H1 (cell line): Measurements from ENCODE around the gene ZNF805. TPM values are rescaled to one million over a fixed set of nuclear protein-coding genes. Genes with fewer than 3 reads are reported as not detected.

Experiments
- CTCF ChIA-PET: fragments of 300-600 bp; sonication (Branson Sonifier 250); formaldehyde crosslinking; loops from one replicate; lab custom pipeline; 2021; ENCODE audit not compliant: partially characterized antibody; lab: Charles Lee
- POLR2A ChIA-PET: fragments of 300-600 bp; sonication (Branson Sonifier 250); formaldehyde crosslinking; loops from one replicate; lab custom pipeline; 2021; ENCODE audit warnings: inconsistent platforms; ENCODE audit not compliant: partially characterized antibody; lab: Charles Lee
- DNase-seq, 2 experiments: peaks; one replicate each; pipeline versions ENCODE4 v3.0.0 to v3.0.0-alpha.2; 2010 to 2022; ENCODE audit warnings: low spot score in 2 of 2, low read depth in 1 of 2, mixed read lengths in 1 of 2
- FAIRE-seq: peaks from 2 replicates; lab custom pipeline; 2011; peaks lifted over from hg19 to GRCh38; lab: Jason Lieb, UNC
- H2AFZ ChIP-seq: 2 replicates; pipeline ENCODE4 v1.8.1; 2012; ENCODE audit warnings: low read length, inconsistent platforms
- H2AK5ac ChIP-seq: 2 replicates; pipeline ENCODE4 v1.6.1; 2013; ENCODE audit warnings: low read depth, low read length
- H2BK120ac ChIP-seq: replicated peaks from 2 replicates; pipeline ENCODE3; 2013; ENCODE audit warnings: low read depth, low read length, inconsistent platforms
- H2BK12ac ChIP-seq: 2 replicates; pipeline ENCODE4 v1.6.1; 2013; ENCODE audit warnings: low read depth, low read length
- H2BK15ac ChIP-seq: 2 replicates; pipeline ENCODE4 v1.6.1; 2013; ENCODE audit warnings: low read length
- H2BK20ac ChIP-seq: 2 replicates; pipeline ENCODE4 v1.6.1; 2013; ENCODE audit warnings: low read length
- H2BK5ac ChIP-seq: 2 replicates; pipeline ENCODE4 v1.6.1; 2013; ENCODE audit warnings: low read depth, low read length
- H3K14ac ChIP-seq: 2 replicates; pipeline ENCODE4 v1.6.1; 2013; ENCODE audit warnings: inconsistent platforms; ENCODE audit not compliant: insufficient read length
- H3K18ac ChIP-seq: 2 replicates; pipeline ENCODE4 v1.6.1; 2013; ENCODE audit warnings: low read length; ENCODE audit errors: extremely low read depth
- H3K23ac ChIP-seq: 2 replicates; pipeline ENCODE4 v1.6.1; 2013; ENCODE audit warnings: inconsistent platforms; ENCODE audit not compliant: insufficient read length
- H3K23me2 ChIP-seq: 2 replicates; pipeline ENCODE4 v1.6.1; 2013; ENCODE audit warnings: low read depth, low read length
- H3K27ac ChIP-seq: 2 replicates; pipeline ENCODE4 v1.6.1; 2011; ENCODE audit warnings: low read depth, low read length, inconsistent platforms
- H3K27me3 ChIP-seq, 4 experiments: replicated peaks in 1 of 4; 1 replicate in 1 of 4; 2 replicates in 3 of 4; pipeline versions ENCODE4 v1.6.1 to v1.8.1; 2011 to 2013; ENCODE audit warnings: low read length in 3 of 4, mild to moderate bottlenecking in 3 of 4, inconsistent platforms in 2 of 4, mixed read lengths in 2 of 4, moderate library complexity in 1 of 4; ENCODE audit not compliant: control insufficient read depth in 3 of 4, insufficient read depth in 3 of 4; ENCODE audit errors: extremely low read depth in 1 of 4
- H3K36me3 ChIP-seq, 4 experiments: 2 replicates each; pipeline versions ENCODE4 v1.6.1 to v1.8.1; 2011 to 2013; ENCODE audit warnings: mild to moderate bottlenecking in 4 of 4, low read length in 3 of 4, moderate library complexity in 2 of 4, control low read depth in 1 of 4, inconsistent platforms in 1 of 4; ENCODE audit not compliant: insufficient read depth in 4 of 4, control insufficient read depth in 2 of 4
- H3K4ac ChIP-seq: replicated peaks from 2 replicates; pipeline ENCODE3; 2013; ENCODE audit warnings: low read length, low read depth, mixed read lengths, inconsistent platforms; ENCODE audit not compliant: insufficient read length
- H3K4me1 ChIP-seq, 4 experiments: replicated peaks in 1 of 4; 1 replicate in 1 of 4; 2 replicates in 3 of 4; pipeline versions ENCODE4 v1.6.1 to v1.8.1; 2011 to 2013; ENCODE audit warnings: low read length in 3 of 4, inconsistent platforms in 2 of 4, mixed read lengths in 1 of 4; ENCODE audit not compliant: insufficient read depth in 4 of 4, control insufficient read depth in 3 of 4
- H3K4me2 ChIP-seq, 2 experiments: 2 replicates each; pipeline versions ENCODE4 v1.6.1 to v1.8.1; 2011 to 2013; ENCODE audit warnings: low read depth in 2 of 2, low read length in 2 of 2, control low read depth in 1 of 2, inconsistent platforms in 1 of 2, mild to moderate bottlenecking in 1 of 2; ENCODE audit not compliant: insufficient read depth in 1 of 2
- H3K4me3 ChIP-seq, 4 experiments: fragments of 200-600, 300-600 bp in 1 of 4; sonication (generic), shearing (Covaris generic), sonication (Bioruptor Twin) in 1 of 4; 2 replicates each; pipeline versions ENCODE4 v1.5.1 to v1.8.1; 2011 to 2016; ENCODE audit warnings: low read length in 4 of 4, low read depth in 3 of 4, control low read depth in 2 of 4, inconsistent platforms in 2 of 4, mild to moderate bottlenecking in 2 of 4, mixed read lengths in 1 of 4, moderate library complexity in 1 of 4; ENCODE audit not compliant: insufficient read depth in 2 of 4; ENCODE audit errors: extremely low read depth in 1 of 4
- H3K56ac ChIP-seq: replicated peaks from 2 replicates; pipeline ENCODE3; 2013; ENCODE audit warnings: low read depth, mild to moderate bottlenecking, mixed read lengths, low read length, inconsistent platforms; ENCODE audit not compliant: insufficient read length
- H3K79me1 ChIP-seq: 2 replicates; pipeline ENCODE4 v1.6.1; 2013; ENCODE audit warnings: low read depth, low read length, control low read depth
- H3K79me2 ChIP-seq, 2 experiments: 2 replicates each; pipeline versions ENCODE4 v1.6.1 to v1.8.1; 2012 to 2013; ENCODE audit warnings: low read length in 2 of 2, mild to moderate bottlenecking in 2 of 2, inconsistent platforms in 1 of 2; ENCODE audit not compliant: insufficient read depth in 2 of 2, control insufficient read depth in 1 of 2
- H3K9ac ChIP-seq, 4 experiments: replicated peaks in 1 of 4; 1 replicate in 1 of 4; 2 replicates in 3 of 4; pipeline versions ENCODE4 v1.6.1 to v1.8.1; 2011 to 2013; ENCODE audit warnings: low read depth in 3 of 4, low read length in 3 of 4, control low read depth in 2 of 4, mild to moderate bottlenecking in 2 of 4, moderate library complexity in 2 of 4, inconsistent platforms in 1 of 4; ENCODE audit errors: extremely low read depth in 1 of 4
- H3K9me3 ChIP-seq, 2 experiments: 2 replicates each; pipeline versions ENCODE4 v1.6.1 to v1.8.1; 2012 to 2013; ENCODE audit warnings: mild to moderate bottlenecking in 2 of 2, moderate library complexity in 2 of 2, control low read depth in 1 of 2, inconsistent platforms in 1 of 2, low read depth in 1 of 2, low read length in 1 of 2, mixed read lengths in 1 of 2; ENCODE audit not compliant: insufficient read depth in 2 of 2
- H4K20me1 ChIP-seq, 2 experiments: replicated peaks in 1 of 2; 2 replicates each; pipeline versions ENCODE3 to v1.8.1; 2011 to 2013; ENCODE audit warnings: inconsistent platforms in 2 of 2, low read length in 2 of 2, mild to moderate bottlenecking in 1 of 2; ENCODE audit not compliant: insufficient read depth in 2 of 2, control insufficient read depth in 1 of 2
- H4K5ac ChIP-seq: 2 replicates; pipeline ENCODE4 v1.6.1; 2013; ENCODE audit warnings: low read length, low read depth, mixed read lengths, inconsistent platforms; ENCODE audit not compliant: insufficient read length
- H4K8ac ChIP-seq: 2 replicates; pipeline ENCODE4 v1.8.0; 2013; ENCODE audit warnings: mild to moderate bottlenecking, moderate library complexity, low read length, inconsistent platforms; ENCODE audit not compliant: insufficient read depth; ENCODE audit errors: extremely low read depth
- H4K91ac ChIP-seq: replicated peaks from 2 replicates; pipeline ENCODE3; 2013; ENCODE audit warnings: low read length, mixed read lengths, inconsistent platforms; ENCODE audit not compliant: insufficient read length
- BACH1 ChIP-seq: IDR thresholded peaks from 2 replicates; pipeline ENCODE4 v1.6.1; 2012; ENCODE audit warnings: low read length, improper control_type of control experiment
- CHD1 ChIP-seq: IDR thresholded peaks from 2 replicates; pipeline ENCODE4 v1.6.1; 2012; ENCODE audit warnings: low read depth, low read length, improper control_type of control experiment
- CTBP2 ChIP-seq: IDR thresholded peaks from 2 replicates; pipeline ENCODE4 v1.7.0; 2011; ENCODE audit warnings: borderline replicate concordance, mild to moderate bottlenecking, moderate library complexity, mixed read lengths, low read length; ENCODE audit not compliant: insufficient read depth, insufficient read length
- E2F6 ChIP-seq: IDR thresholded peaks from 2 replicates; pipeline ENCODE4 v1.6.1; 2012; ENCODE audit warnings: inconsistent platforms
- HDAC2 ChIP-seq, 2 experiments: fragments of 300-600 bp in 1 of 2; sonication (generic) in 1 of 2; IDR thresholded peaks; 2 replicates each; pipeline ENCODE4 v1.6.1; 2011 to 2012; ENCODE audit warnings: low read depth in 2 of 2, low read length in 2 of 2, mild to moderate bottlenecking in 2 of 2, moderate library complexity in 2 of 2, borderline replicate concordance in 1 of 2, inconsistent platforms in 1 of 2
- SAP30 ChIP-seq: fragments of 300-600 bp; sonication (generic); IDR thresholded peaks from 2 replicates; pipeline ENCODE4 v1.7.1; 2012; ENCODE audit warnings: low read length, moderate library complexity, mild to moderate bottlenecking, inconsistent platforms; ENCODE audit not compliant: insufficient read depth, insufficient replicate concordance
- SP1 ChIP-seq: IDR thresholded peaks from 2 replicates; pipeline ENCODE4 v1.6.1; 2011; ENCODE audit warnings: low read depth, low read length
- SP2 ChIP-seq: IDR thresholded peaks from 2 replicates; pipeline ENCODE4 v1.6.1; 2012; ENCODE audit warnings: mild to moderate bottlenecking, low read length, inconsistent platforms
- SUZ12 ChIP-seq: fragments of 200-600 bp; sonication (generic); IDR thresholded peaks from 2 replicates; pipeline ENCODE4 v1.6.1; 2012; ENCODE audit warnings: mild to moderate bottlenecking, inconsistent platforms, low read length, moderate library complexity, mixed read lengths
- TCF12 ChIP-seq: IDR thresholded peaks from 2 replicates; pipeline ENCODE4 v1.6.1; 2011; ENCODE audit warnings: low read depth, mild to moderate bottlenecking, low read length
- ZNF274 ChIP-seq: IDR thresholded peaks from 2 replicates; pipeline ENCODE4 v1.7.0; 2012; ENCODE audit warnings: low read length, borderline replicate concordance; ENCODE audit errors: extremely low read depth
- WGBS, 2 experiments: shearing (Covaris generic) in 1 of 2; methylation state at CpG; one replicate each; pipeline versions ENCODE4 v1.1.6 to v1.1.7; 2013 to 2015; ENCODE audit warnings: low lambda C conversion rate in 2 of 2, mixed read lengths in 2 of 2, inconsistent platforms in 1 of 2, low coverage in 1 of 2, missing lambda C conversion rate in 1 of 2; ENCODE audit not compliant: insufficient replicate concordance in 2 of 2, insufficient coverage in 1 of 2, insufficient read length in 1 of 2; ENCODE audit errors: extremely low coverage in 1 of 2, missing lambda C conversion rate in 1 of 2; 5-methylcytosine and 5-hydroxymethylcytosine counted together
- polyA plus RNA-seq, 7 experiments: library from polyadenylated mRNA; depleted of rRNA in 3 of 7; stranded (reverse) in 5 of 7; unstranded in 2 of 7; fragments of >200 nt in 5 of 7; fragments of 200-250 nt in 2 of 7; gene quantifications; 1 replicate in 5 of 7; 2 replicates in 1 of 7; 4 replicates in 1 of 7; pipeline versions ENCODE4 v1.2.1 to v1.2.3, GENCODE V29; 2011 to 2013; ENCODE audit warnings: missing spikeins in 2 of 7, mixed read lengths in 2 of 7
- total RNA-seq: library from RNA; stranded (reverse); fragmentation: NEBNext Ultra II Directional; extraction: Animal tissue kit (Norgen Biotek cat#: 25700); gene quantifications from 2 replicates; pipeline ENCODE4 v1.2.1, GENCODE V29; 2021

Gene ZNF805
- total and polyA plus RNA-seq, 2 of the 8 experiments (the other 6 are each of a cell fraction or from before 2014, with no cell fraction given), result 2.3 to 14.8 TPM

DNA sequence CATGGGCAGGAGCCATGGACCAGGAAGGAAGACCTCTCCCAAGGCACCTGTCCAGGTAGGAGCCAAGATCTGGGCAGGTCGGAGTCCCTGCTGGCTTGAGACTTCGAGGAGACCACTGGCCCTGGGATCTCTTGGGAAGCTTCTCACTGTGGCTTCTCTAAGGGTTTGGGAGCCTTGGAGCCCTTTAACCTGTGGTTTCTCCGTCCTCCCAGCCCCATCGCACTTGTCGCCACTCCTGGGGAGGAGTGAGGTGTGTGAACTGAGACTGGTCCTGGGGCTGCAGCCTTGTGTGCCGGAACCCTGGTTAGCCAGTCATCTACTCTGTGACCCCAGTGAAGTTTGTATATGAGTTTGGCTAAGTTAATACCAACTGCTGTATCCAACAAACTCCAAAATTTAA lies 8.2 kb downstream of the ZNF805 start:
- CTCF ChIA-PET, result interaction anchor here (0.8 kb wide), 1 partner anchor 9 kb away, joined by 3 read pairs; no protein-coding TSS in a partner anchor
- no peak overlapping the region for H3K4ac ChIP-seq
- no peaks in the 10 kb centered on the region for H3K79me1 ChIP-seq
- H2BK120ac ChIP-seq, result no peak overlapping the region
- DNase-seq, result no peak
- H4K8ac ChIP-seq, result no peak overlapping the region
- H2BK12ac ChIP-seq, result no peak overlapping the region
- H3K14ac ChIP-seq, result no peak overlapping the region
- no peak overlapping the region for H3K4me3 ChIP-seq
- no peaks in the 10 kb centered on the region for H3K4me1 ChIP-seq
- H3K9me3 ChIP-seq, result no peaks in the 10 kb centered on the region
- no peak overlapping the region for H2BK20ac ChIP-seq
- H3K4me2 ChIP-seq, result no peak overlapping the region
- H2AK5ac ChIP-seq, result no peak overlapping the region
- no peak overlapping the region for H3K18ac ChIP-seq
- no peak overlapping the region for H3K27ac ChIP-seq
- no peak overlapping the region for H3K56ac ChIP-seq
- peaks cover 8 to 50% (median 35%) of the 10 kb centered on the region in 4 experiments; a peak in 7 of 8 replicates for H3K36me3 ChIP-seq
- H3K23ac ChIP-seq, result no peak overlapping the region
- H3K9ac ChIP-seq, result no peak overlapping the region
- FAIRE-seq, result no peak
- H2AFZ ChIP-seq, result no peak overlapping the region
- no peaks in the 10 kb centered on the region for H3K23me2 ChIP-seq
- no peak overlapping the region for H2BK15ac ChIP-seq
- peaks cover 0 to 2% of the 10 kb centered on the region in 2 experiments; a peak in 1 of 4 replicates for H3K79me2 ChIP-seq
- H4K20me1 ChIP-seq, result peaks cover 3 to 4% of the 10 kb centered on the region in 2 experiments
- WGBS, 2 experiments, result 90% methylated on average over 6 of the region's 6 CpGs; no CpG with 5 or more reads in 1 of the 2 experiments
- no peak for TF ChIP-seq SAP30
- no peak for TF ChIP-seq SP1
- no peak for TF ChIP-seq E2F6
- TF ChIP-seq SUZ12, result no peak
- no peak for TF ChIP-seq CTBP2
- TF ChIP-seq TCF12, result no peak
- no peak for TF ChIP-seq BACH1
- TF ChIP-seq HDAC2 (IDR thresholded peaks at IDR 0.05; ENCODE audit: borderline replicate concordance in 1 of 2, low read depth in 2 of 2, low read length in 2 of 2), result no peak
- TF ChIP-seq CHD1, result no peak
- no peak for TF ChIP-seq SP2
- no peak for TF ChIP-seq ZNF274
- H2BK5ac ChIP-seq, result no peak overlapping the region
- no peaks in the 10 kb centered on the region for H3K27me3 ChIP-seq
- POLR2A ChIA-PET, result no interaction called here
- no peak overlapping the region for H4K91ac ChIP-seq
- no peak overlapping the region for H4K5ac ChIP-seq
